GM19455 (cell line): Measurements from ENCODE around the gene PLPPR3.
"Not testable (repeated sequence)": the region's sequence is repeated elsewhere in the genome, so short reads cannot be mapped to it uniquely, and the experiment has no call there.

Experiments used
- ATAC-seq: cut with Tn5 transposase; IDR thresholded peaks from one replicate; pipeline ENCODE4 v1.9.1; 2021; ENCODE audit not compliant: unreplicated experiment

PLPPR3 gene

DNA sequence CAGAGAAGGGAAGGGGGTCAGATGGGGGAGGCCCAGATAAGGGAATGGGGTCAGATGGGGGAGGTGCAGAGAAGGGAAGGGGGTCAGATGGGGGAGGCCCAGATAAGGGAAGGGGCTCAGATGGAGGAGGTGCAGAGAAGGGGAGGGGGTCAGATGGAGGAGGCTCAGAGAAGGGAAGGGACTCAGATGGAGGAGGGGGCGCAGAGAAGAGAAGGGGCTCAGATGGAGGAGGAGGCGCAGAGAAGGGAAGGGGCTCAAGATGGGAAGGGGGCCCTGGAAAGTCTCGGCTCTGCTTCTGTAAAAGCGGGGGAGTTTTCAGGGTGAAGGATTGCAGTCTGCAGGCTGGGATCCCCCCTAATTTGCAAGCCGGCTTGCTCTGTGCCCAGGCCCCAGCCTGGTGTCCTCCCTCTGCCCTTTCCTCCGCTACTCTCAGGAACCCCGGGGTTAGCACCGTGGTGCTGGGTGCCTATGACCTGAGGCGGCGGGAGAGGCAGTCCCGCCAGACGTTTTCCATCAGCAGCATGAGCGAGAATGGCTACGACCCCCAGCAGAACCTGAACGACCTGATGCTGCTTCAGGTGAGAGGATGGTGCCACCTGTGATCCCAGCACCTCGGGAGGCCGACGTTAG, 7.5 kb upstream of the PLPPR3 start:
- no peak for ATAC-seq

- no peak for ATAC-seq
These were observed 6.1 kb upstream of the PLPPR3 start, which contains the start of gene AZU1 for GRCh38 chr19:827710-828321. TSS of gene AZU1 (plus strand) at chr19:827837. CDS start at chr19:827847, 10 bp downstream.

- no peak for ATAC-seq
These were observed 5.6 kb upstream of the PLPPR3 start for GRCh38 chr19:827314-827709.

GRCh38 chr19:825897-826644, 4.3 kb upstream of the PLPPR3 start:
- no peak for ATAC-seq

DNA sequence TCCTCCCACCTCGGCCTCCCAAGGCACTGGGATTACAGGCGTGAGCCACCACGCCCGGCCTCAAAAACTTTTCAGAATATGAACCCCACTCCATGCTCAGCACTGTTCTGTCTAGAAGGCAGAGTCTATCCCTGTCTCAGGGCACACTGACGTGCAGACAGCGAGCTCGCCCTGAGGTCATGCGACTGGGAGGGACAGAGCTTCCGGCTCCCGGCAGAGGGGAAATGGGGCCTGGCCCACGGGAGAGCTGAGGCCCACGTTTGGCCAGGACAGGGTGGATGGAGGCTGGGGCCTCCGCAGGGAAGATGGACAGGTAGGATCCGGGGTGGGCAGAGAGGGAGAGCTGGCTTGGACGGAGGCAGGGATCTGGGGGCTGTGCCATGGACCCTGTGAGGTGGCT, 3.1 kb upstream of the PLPPR3 start:
- no peak for ATAC-seq

- ATAC-seq: no peak
These were observed 1.9 kb upstream of the PLPPR3 start for GRCh38 chr19:823565-824121.

DNA sequence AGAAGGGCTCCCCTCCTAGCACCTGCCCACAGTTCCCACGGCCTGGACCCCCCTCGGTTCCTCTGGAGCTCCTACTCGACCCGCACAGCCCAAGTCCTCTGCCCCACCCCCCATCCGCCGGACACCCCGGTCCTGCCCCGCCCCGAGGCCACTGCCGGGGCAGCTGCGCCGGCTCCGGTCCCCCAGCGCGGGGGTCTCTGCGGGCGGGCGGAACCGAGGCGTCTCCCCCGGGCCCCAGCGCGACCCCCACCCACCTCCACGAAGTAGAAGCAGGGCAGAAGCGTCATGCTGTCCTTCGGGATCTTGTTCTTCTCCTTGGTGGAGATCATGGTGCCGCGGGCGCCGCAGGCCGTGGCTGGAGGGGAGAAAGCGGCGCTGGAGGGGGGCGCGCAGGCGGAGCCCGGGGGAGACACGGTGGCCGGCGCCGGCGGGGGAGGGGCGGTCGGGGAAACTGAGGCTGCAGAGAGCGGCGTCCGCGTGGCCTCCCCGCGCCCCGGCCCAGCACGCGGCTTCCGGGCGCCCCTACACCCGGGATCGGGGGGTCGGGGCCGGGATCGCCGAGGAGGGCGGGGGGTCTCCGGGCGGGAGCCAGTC, 427 bp downstream of the PLPPR3 start:
- no peak for ATAC-seq

- not testable (repeated sequence) for ATAC-seq
These were observed 1.5 kb downstream of the PLPPR3 start for GRCh38 chr19:820212-820611.

GRCh38 chr19:816500-816857, 5.3 kb downstream of the PLPPR3 start:
- ATAC-seq: no peak

GRCh38 chr19:815775-816499, 5.8 kb downstream of the PLPPR3 start:
- ATAC-seq: no peak

- no peak for ATAC-seq
These were observed 6.5 kb downstream of the PLPPR3 start for GRCh38 chr19:815079-815774.

GRCh38 chr19:814152-815078, 7.3 kb downstream of the PLPPR3 start:
- ATAC-seq: no peak

DNA sequence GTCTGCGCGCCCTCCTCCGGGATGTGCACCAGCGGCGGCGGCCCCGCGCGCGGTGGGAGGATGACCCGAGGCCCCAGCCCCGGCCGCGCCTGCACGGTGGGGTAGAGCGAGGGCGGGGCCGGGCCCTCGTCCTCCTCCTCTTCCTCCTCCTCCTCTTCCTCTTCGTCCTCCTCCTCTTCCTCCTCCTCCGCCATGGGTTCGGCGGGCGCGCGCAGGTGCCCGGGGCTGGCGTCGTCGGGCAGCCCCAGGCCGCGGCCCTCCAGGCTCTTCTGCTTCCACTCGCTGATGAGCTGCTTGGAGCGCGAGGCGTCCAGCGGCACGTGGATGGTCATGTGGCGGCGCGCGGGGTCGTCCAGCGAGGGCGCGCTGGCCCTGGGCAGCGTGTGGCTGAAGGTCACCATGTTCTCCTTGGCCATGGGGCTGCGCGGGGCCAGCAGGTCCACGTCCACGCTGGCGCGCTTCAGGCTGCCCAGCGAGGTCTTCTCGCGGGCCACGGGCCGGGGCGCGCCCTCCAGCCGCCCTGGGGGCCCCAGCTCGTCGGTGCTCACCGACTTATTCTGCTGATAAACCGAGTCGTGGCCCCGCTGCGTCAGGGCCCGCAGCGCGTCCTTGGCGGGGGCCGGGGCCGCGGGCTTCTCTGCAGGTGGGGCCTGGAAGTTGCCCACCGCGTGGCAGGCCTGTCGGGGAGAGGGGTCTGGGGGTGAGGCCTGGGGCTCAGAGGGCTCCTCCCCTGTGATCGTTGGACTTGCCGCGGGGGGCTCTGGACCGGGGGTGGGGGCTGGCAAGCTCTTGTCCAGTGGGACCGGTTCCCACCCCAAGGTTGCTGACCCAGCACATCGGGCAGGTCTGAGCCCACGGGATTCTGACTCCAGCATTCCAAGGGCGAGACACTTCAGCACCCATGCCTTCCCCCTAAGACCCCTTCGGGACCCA, 8.3 kb downstream of the PLPPR3 start:
- no peak for ATAC-seq

DNA sequence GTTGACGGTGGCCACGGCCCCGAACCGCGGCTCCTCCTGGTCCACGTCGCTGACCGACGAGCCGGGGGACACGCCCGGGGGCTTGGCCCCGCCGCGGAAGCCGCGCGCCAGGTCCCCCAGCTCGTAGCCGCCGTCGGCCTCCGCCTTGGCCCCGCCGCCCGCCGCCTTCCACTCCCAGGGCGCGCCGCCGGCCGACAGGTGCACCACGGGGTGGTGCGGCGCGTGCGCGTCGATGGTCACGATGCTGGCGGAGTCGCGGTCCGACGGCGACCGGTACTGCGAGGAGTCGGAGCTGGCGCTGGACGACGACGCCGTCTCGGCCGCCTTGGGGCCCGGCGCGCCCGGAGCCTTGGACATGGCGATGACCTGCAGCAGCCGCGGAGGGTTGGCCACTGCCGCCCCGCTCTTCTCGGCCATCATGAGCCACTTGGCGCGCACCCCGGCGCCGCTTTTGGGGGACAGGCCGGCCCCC, 9.0 kb downstream of the PLPPR3 start:
- ATAC-seq: no peak

GRCh38 chr19:812049-812746, 9.6 kb downstream of the PLPPR3 start:
- no peak for ATAC-seq

DNA sequence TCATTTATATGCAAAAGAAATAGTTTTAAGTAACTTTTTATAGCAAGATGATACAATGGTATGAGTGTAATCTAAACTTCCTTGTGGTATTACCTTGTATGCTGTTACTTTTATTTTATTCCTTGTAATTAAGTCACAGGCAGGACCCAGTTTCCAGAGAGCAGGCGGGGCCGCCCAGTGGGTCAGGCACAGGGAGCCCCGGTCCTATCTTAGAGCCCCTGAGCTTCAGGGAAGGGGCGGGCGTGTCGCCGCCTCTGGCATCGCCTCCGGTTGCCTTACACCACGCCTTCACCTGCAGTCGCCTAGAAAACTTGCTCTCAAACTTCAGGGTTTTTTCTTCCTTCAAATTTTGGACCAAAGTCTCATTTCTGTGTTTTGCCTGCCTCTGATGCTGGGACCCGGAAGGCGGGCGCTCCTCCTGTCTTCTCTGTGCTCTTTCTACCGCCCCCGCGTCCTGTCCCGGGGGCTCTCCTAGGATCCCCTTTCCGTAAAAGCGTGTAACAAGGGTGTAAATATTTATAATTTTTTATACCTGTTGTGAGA, 10.2 kb downstream of the PLPPR3 start:
- ATAC-seq: no peak

DNA sequence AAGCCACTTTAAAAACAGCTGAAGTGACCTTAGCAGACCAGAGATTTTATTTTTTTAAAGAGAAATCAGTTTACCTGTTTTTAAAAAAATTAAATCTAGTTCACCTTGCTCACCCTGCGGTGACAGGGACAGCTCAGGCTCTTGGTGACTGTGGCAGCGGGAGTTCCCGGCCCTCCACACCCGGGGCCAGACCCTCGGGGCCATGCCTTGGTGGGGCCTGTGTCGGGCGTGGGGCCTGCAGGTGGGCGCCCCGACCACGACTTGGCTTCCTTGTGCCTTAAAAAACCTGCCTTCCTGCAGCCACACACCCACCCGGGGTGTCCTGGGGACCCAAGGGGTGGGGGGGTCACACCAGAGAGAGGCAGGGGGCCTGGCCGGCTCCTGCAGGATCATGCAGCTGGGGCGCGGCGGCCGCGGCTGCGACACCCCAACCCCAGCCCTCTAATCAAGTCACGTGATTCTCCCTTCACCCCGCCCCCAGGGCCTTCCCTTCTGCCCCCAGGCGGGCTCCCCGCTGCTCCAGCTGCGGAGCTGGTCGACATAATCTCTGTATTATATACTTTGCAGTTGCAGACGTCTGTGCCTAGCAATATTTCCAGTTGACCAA, 10.8 kb downstream of the PLPPR3 start:
- ATAC-seq: no peak
